Astrocyte of the cerebellum (primary cell): ENCODE data around the gene CATSPERD.

Experiments
- DNase-seq: peaks from one replicate; pipeline ENCODE4 v3.0.0-alpha.2; 2011; ENCODE audit warnings: low read depth
- H3K4me3 ChIP-seq: 2 replicates; pipeline ENCODE4 v1.5.1; 2011; ENCODE audit warnings: mild to moderate bottlenecking, low read depth, low read length, moderate library complexity
- in situ Hi-C: cut with HindIII; loops from 2 replicates; pipeline ENCODE4 v1.10.0; 2017; ENCODE audit warnings: low sequenced_read_pairs
- TF ChIP-seq, protein P1 (sequence below): IDR thresholded peaks from 2 replicates; pipeline ENCODE4 v1.5.1; 2012; ENCODE audit warnings: low read length, low read depth, moderate library complexity, mild to moderate bottlenecking; ENCODE audit errors: missing control alignments

Gene CATSPERD

GRCh38 chr19:5814852-5815246, 94.4 kb downstream of the CATSPERD start:
- no peak overlapping the region for H3K4me3 ChIP-seq
- in situ Hi-C loops = no loop called here
- TF ChIP-seq, protein P1, sequence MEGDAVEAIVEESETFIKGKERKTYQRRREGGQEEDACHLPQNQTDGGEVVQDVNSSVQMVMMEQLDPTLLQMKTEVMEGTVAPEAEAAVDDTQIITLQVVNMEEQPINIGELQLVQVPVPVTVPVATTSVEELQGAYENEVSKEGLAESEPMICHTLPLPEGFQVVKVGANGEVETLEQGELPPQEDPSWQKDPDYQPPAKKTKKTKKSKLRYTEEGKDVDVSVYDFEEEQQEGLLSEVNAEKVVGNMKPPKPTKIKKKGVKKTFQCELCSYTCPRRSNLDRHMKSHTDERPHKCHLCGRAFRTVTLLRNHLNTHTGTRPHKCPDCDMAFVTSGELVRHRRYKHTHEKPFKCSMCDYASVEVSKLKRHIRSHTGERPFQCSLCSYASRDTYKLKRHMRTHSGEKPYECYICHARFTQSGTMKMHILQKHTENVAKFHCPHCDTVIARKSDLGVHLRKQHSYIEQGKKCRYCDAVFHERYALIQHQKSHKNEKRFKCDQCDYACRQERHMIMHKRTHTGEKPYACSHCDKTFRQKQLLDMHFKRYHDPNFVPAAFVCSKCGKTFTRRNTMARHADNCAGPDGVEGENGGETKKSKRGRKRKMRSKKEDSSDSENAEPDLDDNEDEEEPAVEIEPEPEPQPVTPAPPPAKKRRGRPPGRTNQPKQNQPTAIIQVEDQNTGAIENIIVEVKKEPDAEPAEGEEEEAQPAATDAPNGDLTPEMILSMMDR = no peak
- no peak for DNase-seq

GRCh38 chr19:5817218-5817617, 96.8 kb downstream of the CATSPERD start:
- in situ Hi-C loops = no loop called here
- no peak for DNase-seq
- TF ChIP-seq, protein P1 = no peak

GRCh38 chr19:5818594-5818993, 98.2 kb downstream of the CATSPERD start:
- DNase-seq = no peak
- in situ Hi-C loops = no loop called here
- TF ChIP-seq, protein P1 = no peak

More at GRCh38 chr19:5817218-5817617, 96.8 kb downstream of the CATSPERD start:
- H3K4me3 ChIP-seq = no peak overlapping the region

DNA sequence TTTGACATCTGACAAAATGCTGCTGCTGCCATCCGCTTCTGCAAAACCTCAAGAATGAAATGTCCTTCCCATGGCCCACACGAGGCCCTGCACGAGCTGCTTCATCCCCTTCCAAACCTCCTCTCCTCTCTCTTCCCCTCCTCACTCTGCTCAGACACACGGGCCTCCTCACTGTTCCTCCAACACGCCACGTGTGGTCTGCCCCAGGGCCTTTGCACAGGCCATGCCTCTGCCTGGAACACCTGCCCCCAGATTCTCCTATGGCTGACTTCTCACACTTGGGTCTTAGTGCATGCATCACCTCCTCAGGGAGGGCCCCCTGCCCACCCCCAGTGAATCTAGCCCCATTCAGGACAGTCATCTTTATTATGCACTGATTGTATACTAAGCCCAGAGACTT, 100.3 kb downstream of the CATSPERD start:
- in situ Hi-C loops = no loop called here
- TF ChIP-seq, protein P1 = no peak
- no peak overlapping the region for H3K4me3 ChIP-seq
- no peak for DNase-seq

More at GRCh38 chr19:5818594-5818993, 98.2 kb downstream of the CATSPERD start:
- no peak overlapping the region for H3K4me3 ChIP-seq

DNA sequence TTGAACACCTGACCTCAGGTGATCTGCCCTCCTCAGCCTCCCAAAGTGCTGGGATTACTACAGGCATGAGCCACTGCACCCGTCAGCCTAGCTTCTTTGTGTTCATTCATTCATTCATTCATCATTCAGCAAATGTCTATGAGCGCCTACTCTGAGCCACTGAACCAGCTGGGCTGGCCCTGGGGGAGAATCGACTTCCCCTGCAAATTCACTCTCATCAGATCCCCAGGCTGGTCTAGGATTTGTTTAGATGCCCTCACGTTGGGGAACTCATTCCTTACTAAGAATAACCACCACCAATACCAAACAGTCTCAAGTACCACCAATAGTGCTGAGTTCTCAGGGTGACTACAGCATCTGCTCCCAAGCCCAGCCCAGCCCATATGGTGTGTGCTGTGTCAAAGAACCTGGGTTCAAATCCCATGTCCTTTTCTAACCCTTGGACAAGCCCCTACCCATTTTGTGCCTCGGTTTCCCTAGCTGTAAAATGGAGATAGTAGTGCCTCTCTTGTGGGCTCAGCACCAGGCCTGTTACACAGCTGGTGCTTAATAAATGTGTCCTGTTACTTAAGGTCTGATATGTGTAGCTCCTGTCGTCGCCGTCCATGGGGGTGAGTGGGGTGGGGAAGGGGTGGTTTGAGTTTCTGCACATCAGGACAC, 101.2 kb downstream of the CATSPERD start:
- no peak for DNase-seq
- in situ Hi-C loops = no loop called here
- TF ChIP-seq, protein P1 = no peak
- H3K4me3 ChIP-seq = no peak overlapping the region

DNA sequence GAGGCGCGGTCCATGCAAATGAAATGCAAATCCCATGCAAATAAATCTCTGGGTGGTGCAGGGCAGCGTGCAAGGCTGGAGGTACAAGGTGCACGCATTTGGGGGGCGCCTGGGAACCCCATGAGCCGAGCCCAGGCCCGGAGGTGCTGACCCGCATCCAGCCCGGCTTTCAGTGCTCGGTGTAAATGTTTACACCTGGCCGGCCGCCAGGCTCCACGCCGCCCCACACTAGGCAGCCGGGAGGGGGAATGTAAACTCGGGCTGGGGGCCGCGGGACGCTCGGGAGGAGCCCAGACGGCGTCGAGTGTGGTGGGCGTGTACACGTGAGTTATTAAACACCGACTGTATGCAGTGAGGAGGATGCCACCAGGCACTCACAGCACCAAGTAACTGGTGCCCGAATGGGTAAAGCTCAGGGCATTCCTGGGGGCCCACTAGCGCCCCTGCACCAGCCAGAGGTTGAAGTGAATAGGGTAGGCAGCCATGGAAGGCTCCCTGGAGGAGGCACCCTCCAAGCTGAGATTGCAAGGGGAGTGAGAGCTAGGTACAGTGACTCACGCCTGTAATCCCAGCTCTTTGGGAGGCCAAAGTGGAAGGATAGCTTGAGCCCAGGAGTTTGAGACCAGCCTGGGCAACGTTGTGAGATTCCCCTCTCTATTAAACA, 101.9 kb downstream of the CATSPERD start:
- TF ChIP-seq, protein P1 = no peak
- no peak for DNase-seq
- H3K4me3 ChIP-seq = no peak overlapping the region
- in situ Hi-C loops = no loop called here
